Neural cell (in vitro differentiated cells): ENCODE data around the gene SYTL5.

Source experiments
- CTCF ChIP-seq: fragments of 450-650 bp; IDR thresholded peaks from 2 replicates; pipeline ENCODE4 v1.5.1; 2014; ENCODE audit warnings: antibody characterized with exemption, mild to moderate bottlenecking, moderate library complexity; ENCODE audit not compliant: poor library complexity, severe bottlenecking
- EP300 ChIP-seq: fragments of 450-650 bp; conservative IDR thresholded peaks from 2 replicates; pipeline ENCODE4 v1.6.1; 2014; ENCODE audit warnings: antibody characterized with exemption, mild to moderate bottlenecking, moderate library complexity; ENCODE audit not compliant: poor library complexity, severe bottlenecking
- EZH2 ChIP-seq: fragments of 200-600, 300-800 bp; shearing (Covaris generic), sonication (generic); IDR thresholded peaks from 2 replicates; pipeline ENCODE4 v1.6.1; 2014; ENCODE audit warnings: antibody characterized with exemption, low read length, borderline replicate concordance, mild to moderate bottlenecking; ENCODE audit not compliant: insufficient read depth, poor library complexity, severe bottlenecking
- MXI1 ChIP-seq: fragments of 450-650 bp; conservative IDR thresholded peaks from 2 replicates; pipeline ENCODE4 v1.6.1; 2014; ENCODE audit warnings: antibody characterized with exemption, mild to moderate bottlenecking; ENCODE audit not compliant: poor library complexity, severe bottlenecking
- POLR2AphosphoS5 ChIP-seq: IDR thresholded peaks from 2 replicates; pipeline ENCODE4 v1.6.1; 2012
- RAD21 ChIP-seq: fragments of 450-650 bp; conservative IDR thresholded peaks from 2 replicates; pipeline ENCODE4 v1.6.1; 2014; ENCODE audit warnings: antibody characterized with exemption, mild to moderate bottlenecking, moderate library complexity
- TF ChIP-seq, protein P1 (sequence below): IDR thresholded peaks from 2 replicates; pipeline ENCODE4 v1.6.1; 2012; ENCODE audit warnings: borderline replicate concordance

DNA sequence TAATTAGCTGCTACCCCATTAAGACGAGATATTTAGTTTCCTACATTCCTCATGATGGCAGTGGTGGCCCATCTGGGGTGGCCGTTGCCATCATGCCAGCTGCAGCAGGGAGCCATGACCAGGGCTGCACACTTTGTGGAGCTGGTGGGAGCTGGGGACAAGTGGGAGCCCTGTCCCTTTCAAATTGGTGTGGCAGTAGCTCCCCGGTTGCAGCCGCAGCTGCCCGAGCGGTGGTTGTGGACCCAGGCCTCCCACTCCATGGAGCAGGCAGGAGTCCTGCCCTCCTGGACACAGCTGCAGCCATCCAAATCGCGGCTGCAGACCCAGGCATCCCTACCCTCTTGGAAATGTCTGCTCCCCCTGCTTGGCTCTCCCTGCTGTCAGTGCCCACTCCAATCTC, 9.3 kb upstream of the SYTL5 start:
- TF ChIP-seq EZH2 = no peak
- TF ChIP-seq EP300 = no peak
- no peak for TF ChIP-seq CTCF
- TF ChIP-seq MXI1 = no peak
- TF ChIP-seq, protein P1, sequence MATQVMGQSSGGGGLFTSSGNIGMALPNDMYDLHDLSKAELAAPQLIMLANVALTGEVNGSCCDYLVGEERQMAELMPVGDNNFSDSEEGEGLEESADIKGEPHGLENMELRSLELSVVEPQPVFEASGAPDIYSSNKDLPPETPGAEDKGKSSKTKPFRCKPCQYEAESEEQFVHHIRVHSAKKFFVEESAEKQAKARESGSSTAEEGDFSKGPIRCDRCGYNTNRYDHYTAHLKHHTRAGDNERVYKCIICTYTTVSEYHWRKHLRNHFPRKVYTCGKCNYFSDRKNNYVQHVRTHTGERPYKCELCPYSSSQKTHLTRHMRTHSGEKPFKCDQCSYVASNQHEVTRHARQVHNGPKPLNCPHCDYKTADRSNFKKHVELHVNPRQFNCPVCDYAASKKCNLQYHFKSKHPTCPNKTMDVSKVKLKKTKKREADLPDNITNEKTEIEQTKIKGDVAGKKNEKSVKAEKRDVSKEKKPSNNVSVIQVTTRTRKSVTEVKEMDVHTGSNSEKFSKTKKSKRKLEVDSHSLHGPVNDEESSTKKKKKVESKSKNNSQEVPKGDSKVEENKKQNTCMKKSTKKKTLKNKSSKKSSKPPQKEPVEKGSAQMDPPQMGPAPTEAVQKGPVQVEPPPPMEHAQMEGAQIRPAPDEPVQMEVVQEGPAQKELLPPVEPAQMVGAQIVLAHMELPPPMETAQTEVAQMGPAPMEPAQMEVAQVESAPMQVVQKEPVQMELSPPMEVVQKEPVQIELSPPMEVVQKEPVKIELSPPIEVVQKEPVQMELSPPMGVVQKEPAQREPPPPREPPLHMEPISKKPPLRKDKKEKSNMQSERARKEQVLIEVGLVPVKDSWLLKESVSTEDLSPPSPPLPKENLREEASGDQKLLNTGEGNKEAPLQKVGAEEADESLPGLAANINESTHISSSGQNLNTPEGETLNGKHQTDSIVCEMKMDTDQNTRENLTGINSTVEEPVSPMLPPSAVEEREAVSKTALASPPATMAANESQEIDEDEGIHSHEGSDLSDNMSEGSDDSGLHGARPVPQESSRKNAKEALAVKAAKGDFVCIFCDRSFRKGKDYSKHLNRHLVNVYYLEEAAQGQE = no peak
- no peak for TF ChIP-seq RAD21
- TF ChIP-seq POLR2AphosphoS5 = no peak
